ENCODE measurements around the gene KDSR.

DNA sequence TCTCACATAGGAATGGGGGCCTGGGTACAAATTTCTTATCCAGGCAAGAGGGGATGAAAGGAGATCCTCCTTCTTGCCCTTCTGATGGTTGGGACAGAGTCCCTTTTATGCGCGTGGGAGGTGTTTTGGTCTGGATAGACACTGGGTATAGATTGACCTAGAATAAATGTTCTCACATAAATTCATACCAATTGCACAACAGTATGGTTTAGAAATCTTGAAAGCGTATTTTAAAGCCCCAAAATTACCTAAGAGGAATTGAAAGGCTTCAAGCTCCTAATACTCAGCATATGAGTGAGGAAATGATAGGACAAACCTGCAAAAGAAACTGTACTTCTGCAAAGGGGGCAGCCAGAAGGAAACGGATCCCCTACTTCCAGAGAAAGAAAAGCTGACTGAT lies 44.8 kb downstream of the KDSR start:
- TF ChIP-seq, protein P1, sequence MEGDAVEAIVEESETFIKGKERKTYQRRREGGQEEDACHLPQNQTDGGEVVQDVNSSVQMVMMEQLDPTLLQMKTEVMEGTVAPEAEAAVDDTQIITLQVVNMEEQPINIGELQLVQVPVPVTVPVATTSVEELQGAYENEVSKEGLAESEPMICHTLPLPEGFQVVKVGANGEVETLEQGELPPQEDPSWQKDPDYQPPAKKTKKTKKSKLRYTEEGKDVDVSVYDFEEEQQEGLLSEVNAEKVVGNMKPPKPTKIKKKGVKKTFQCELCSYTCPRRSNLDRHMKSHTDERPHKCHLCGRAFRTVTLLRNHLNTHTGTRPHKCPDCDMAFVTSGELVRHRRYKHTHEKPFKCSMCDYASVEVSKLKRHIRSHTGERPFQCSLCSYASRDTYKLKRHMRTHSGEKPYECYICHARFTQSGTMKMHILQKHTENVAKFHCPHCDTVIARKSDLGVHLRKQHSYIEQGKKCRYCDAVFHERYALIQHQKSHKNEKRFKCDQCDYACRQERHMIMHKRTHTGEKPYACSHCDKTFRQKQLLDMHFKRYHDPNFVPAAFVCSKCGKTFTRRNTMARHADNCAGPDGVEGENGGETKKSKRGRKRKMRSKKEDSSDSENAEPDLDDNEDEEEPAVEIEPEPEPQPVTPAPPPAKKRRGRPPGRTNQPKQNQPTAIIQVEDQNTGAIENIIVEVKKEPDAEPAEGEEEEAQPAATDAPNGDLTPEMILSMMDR (IDR thresholded peaks at IDR 0.05): no peak
- TF ChIP-seq POLR2AphosphoS5 (IDR thresholded peaks at IDR 0.05): no peak
- no peak for TF ChIP-seq EP300 (IDR thresholded peaks at IDR 0.05; ENCODE audit: low read depth)
